Mesendoderm (in vitro differentiated cells): ENCODE results near the gene TLE3.
A peak's percentile ranks its signal among the peaks of the same experiment; 100 is the strongest.

Experiments
- DNase-seq: peaks from one replicate; pipeline ENCODE4 v3.0.0; 2013
- H2AK5ac ChIP-seq: 2 replicates; pipeline ENCODE4 v1.6.1; 2013; ENCODE audit warnings: low read length, inconsistent platforms
- H2BK120ac ChIP-seq: 2 replicates; pipeline ENCODE4 v1.6.1; 2013; ENCODE audit warnings: low read depth, mild to moderate bottlenecking, low read length, moderate library complexity, mixed read lengths
- H2BK15ac ChIP-seq: replicated peaks from 2 replicates; pipeline ENCODE4 v1.6.1; 2013; ENCODE audit warnings: low read depth, mild to moderate bottlenecking, moderate library complexity
- H2BK5ac ChIP-seq: 2 replicates; pipeline ENCODE4 v1.6.1; 2013; ENCODE audit warnings: low read length, inconsistent platforms
- H3K18ac ChIP-seq: 2 replicates; pipeline ENCODE4 v1.6.1; 2013; ENCODE audit warnings: mild to moderate bottlenecking, low read length, mixed read lengths
- H3K23ac ChIP-seq: one replicate; pipeline ENCODE4 v1.6.1; 2013; ENCODE audit warnings: low read length
- H3K27ac ChIP-seq: 2 replicates; pipeline ENCODE4 v1.5.1; 2013; ENCODE audit warnings: low read depth, mild to moderate bottlenecking, inconsistent platforms, low read length, moderate library complexity
- H3K27me3 ChIP-seq: 2 replicates; pipeline ENCODE4 v1.6.1; 2013; ENCODE audit warnings: low read length, control low read depth, mild to moderate bottlenecking, inconsistent platforms; ENCODE audit not compliant: insufficient read depth, poor library complexity
- H3K36me3 ChIP-seq: 2 replicates; pipeline ENCODE4 v1.6.1; 2013; ENCODE audit warnings: low read length, inconsistent platforms; ENCODE audit not compliant: control insufficient read depth, insufficient read depth
- H3K4ac ChIP-seq: one replicate; pipeline ENCODE4 v1.6.1; 2013; ENCODE audit warnings: low read depth, mild to moderate bottlenecking, low read length, moderate library complexity
- H3K4me1 ChIP-seq: 2 replicates; pipeline ENCODE4 v1.6.1; 2013; ENCODE audit warnings: low read depth, low read length, inconsistent platforms; ENCODE audit not compliant: control insufficient read depth
- H3K4me2 ChIP-seq: 2 replicates; pipeline ENCODE4 v1.6.1; 2013; ENCODE audit warnings: low read length
- H3K4me3 ChIP-seq: 2 replicates; pipeline ENCODE4 v1.5.1; 2013; ENCODE audit warnings: mild to moderate bottlenecking, low read length
- H3K56ac ChIP-seq: one replicate; pipeline ENCODE4 v1.6.1; 2013; ENCODE audit warnings: low read length
- H3K79me1 ChIP-seq: 2 replicates; pipeline ENCODE4 v1.6.1; 2013; ENCODE audit warnings: low read length, inconsistent platforms
- H3K79me2 ChIP-seq: 2 replicates; pipeline ENCODE4 v1.6.1; 2013; ENCODE audit warnings: mild to moderate bottlenecking, low read length; ENCODE audit not compliant: control insufficient read depth, insufficient read depth
- H3K9ac ChIP-seq: 2 replicates; pipeline ENCODE4 v1.6.1; 2013; ENCODE audit warnings: low read length, inconsistent platforms
- H4K5ac ChIP-seq: one replicate; pipeline ENCODE4 v1.6.1; 2013; ENCODE audit warnings: low read length
- H4K8ac ChIP-seq: one replicate; pipeline ENCODE4 v1.6.1; 2013; ENCODE audit warnings: low read depth, mild to moderate bottlenecking, control low read depth, low read length, moderate library complexity
- WGBS: extraction: QIAGEN DNeasy Blood & Tissue Kit; methylation state at CpG from one replicate; pipeline ENCODE4 v1.1.7; 2013; ENCODE audit warnings: low lambda C conversion rate, missing lambda C conversion rate; ENCODE audit not compliant: insufficient coverage; ENCODE audit errors: extremely low coverage; 5-methylcytosine and 5-hydroxymethylcytosine counted together

Gene TLE3

DNA sequence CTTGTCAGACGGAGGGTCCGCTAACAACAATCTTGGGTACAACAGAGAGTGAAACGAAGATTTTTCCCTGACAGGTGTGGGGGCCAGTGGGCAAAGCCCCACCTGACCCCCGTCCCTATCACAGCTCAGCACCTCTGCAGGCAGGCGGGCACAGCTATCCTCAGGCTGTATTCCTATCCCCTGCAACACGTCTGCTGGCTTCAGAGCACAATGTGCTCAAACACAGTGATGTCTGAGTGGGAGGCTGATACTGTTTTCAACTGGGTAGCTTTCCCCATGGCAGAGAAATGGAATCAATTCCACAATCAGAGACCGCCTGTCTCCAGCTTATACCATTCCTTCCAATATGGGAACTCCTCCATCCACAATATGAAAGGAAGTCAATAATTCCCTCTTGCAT is 28.0 kb downstream of the TLE3 start:
- Histone ChIP-seq H3K23ac (no peak overlapping the region), H4K8ac (no peak overlapping the region)

DNA sequence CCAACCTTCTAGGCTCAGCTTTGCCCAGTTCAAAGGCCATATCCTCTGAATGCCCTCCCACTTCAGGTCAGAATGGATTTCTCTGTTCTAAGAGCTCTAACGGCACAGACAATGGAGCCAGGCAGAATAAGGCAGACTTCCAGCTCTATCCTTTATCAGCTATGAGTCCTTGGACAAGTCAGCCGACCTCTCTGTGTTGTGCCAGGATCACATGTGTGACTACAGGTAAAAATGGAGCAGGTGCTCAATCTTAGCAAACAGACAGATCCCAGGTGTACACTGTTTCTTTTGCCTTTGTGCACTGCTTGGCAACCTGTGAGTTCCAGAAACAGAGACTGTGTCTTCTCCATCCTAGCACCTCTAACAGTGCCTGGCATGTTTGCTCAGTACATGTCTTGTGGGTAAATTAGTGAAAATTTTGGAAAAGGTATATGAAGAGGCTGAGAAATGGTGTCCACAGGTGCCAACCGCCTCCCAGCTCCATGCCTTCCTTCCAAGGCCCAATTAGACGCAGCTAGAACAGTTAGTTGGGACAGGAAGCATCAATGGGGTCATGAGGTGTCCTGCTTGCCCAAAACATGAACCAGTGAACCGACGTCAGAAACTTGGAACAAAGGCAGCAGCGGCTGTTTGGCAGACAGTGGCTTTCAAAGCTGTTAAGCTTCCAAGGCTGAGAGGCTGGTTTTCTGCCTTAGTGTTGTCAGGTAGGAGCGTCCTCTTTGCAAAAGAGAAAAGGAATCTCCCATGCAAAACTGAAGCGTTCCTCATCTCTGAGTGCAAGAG is 28.7 kb downstream of the TLE3 start:
- no peak overlapping the region for H2BK15ac ChIP-seq

More for the DNA sequence above, 28.0 kb downstream of the TLE3 start:
- DNase-seq, result no peak
- no peaks in the 10 kb centered on the region for H3K4me1 ChIP-seq
- H3K18ac ChIP-seq, result no peak overlapping the region
- H3K4me3 ChIP-seq, result no peak overlapping the region
- H2BK120ac ChIP-seq, result no peak overlapping the region
- peaks cover 28% of the 10 kb centered on the region for H3K36me3 ChIP-seq
- no peak overlapping the region for H3K4ac ChIP-seq
- H3K27me3 ChIP-seq, result no peaks in the 10 kb centered on the region
- H3K79me1 ChIP-seq, result peaks cover 57% of the 10 kb centered on the region
- H4K5ac ChIP-seq, result no peak overlapping the region
- no peak overlapping the region for H2AK5ac ChIP-seq
- no peak overlapping the region for H3K56ac ChIP-seq
- H3K9ac ChIP-seq, result no peak overlapping the region
- no peak overlapping the region for H2BK15ac ChIP-seq
- peaks cover 24% of the 10 kb centered on the region for H3K79me2 ChIP-seq
- no peak overlapping the region for H3K4me2 ChIP-seq
- no peak overlapping the region for H2BK5ac ChIP-seq
- no CpG with 5 or more reads among the region's 7 CpGs for WGBS
- no peak overlapping the region for H3K27ac ChIP-seq

DNA sequence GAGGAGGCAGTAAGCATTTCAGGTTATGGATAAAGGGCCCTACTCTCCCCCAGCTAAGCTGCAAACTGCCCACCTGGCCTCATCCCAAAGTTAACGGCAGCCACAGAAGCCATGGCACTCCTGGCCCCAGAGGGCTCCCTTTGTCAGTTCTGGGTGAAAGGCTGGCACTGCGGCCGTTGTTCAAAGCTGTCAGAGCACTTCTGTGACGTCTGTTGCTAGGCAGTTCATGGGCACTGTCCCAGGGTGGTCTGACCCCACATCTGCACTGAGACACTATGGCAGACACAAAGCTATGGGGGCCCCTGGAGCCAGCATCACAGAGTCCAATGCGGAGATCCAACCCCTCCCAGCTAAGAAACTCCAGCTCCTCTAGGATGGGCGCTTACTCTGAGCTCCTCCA is 30.0 kb downstream of the TLE3 start:
- Histone ChIP-seq H3K4ac (no peak overlapping the region), H3K27ac (no peak overlapping the region), H3K36me3 (peaks cover 21% of the 10 kb centered on the region), H2BK120ac (no peak overlapping the region), H3K9ac (no peak overlapping the region), H3K4me2 (no peak overlapping the region), H3K23ac (no peak overlapping the region), H3K18ac (no peak overlapping the region), H3K56ac (no peak overlapping the region), H3K4me1 (no peaks in the 10 kb centered on the region), H4K8ac (no peak overlapping the region), H2BK15ac (no peak overlapping the region), H2AK5ac (no peak overlapping the region), H3K79me1 (peaks cover 42% of the 10 kb centered on the region), H4K5ac (no peak overlapping the region), H3K79me2 (peaks cover 17% of the 10 kb centered on the region), H3K4me3 (no peak overlapping the region), H2BK5ac (no peak overlapping the region), H3K27me3 (no peaks in the 10 kb centered on the region)
- no peak for DNase-seq
- no CpG with 5 or more reads among the region's 6 CpGs for WGBS

More for the DNA sequence above, 28.7 kb downstream of the TLE3 start:
- Histone ChIP-seq H4K5ac (no peak overlapping the region), H2BK5ac (no peak overlapping the region), H3K4me1 (no peaks in the 10 kb centered on the region), H3K4ac (no peak overlapping the region), H3K4me3 (no peak overlapping the region), H3K4me2 (no peak overlapping the region), H3K23ac (peak overlapping the region; percentile 33), H3K56ac (no peak overlapping the region), H3K9ac (no peak overlapping the region), H3K18ac (no peak overlapping the region), H4K8ac (no peak overlapping the region), H3K79me1 (peaks cover 54% of the 10 kb centered on the region), H3K27me3 (no peaks in the 10 kb centered on the region), H3K27ac (no peak overlapping the region), H3K36me3 (peaks cover 27% of the 10 kb centered on the region), H2BK120ac (no peak overlapping the region), H2AK5ac (no peak overlapping the region), H3K79me2 (peaks cover 24% of the 10 kb centered on the region)
- DNase-seq, result no peak
- WGBS, result no CpG with 5 or more reads among the region's 9 CpGs

DNA sequence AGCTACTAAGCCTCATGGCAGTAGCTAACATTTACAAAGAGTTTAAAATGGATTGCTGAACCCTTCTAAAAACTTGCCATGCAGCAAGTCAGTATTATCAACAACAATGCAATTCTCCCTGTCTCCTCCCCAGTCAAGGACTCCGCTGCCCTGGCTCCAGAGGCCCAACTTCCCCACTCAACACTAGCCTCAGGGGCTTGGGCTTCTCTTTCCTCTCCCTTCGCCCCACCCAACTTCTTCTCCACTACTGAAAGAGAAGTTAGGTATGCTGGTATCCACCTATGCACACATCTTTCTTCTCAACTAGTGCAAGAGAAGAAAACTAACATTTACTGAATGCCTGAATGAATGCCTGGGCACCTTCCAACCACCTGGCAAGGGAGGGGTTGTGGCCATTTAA is 30.7 kb downstream of the TLE3 start:
- peaks cover 37% of the 10 kb centered on the region for H3K79me1 ChIP-seq
- no peaks in the 10 kb centered on the region for H3K27me3 ChIP-seq
- no peak overlapping the region for H3K27ac ChIP-seq
- no peak overlapping the region for H2BK15ac ChIP-seq
- H3K18ac ChIP-seq, result no peak overlapping the region
- no peak overlapping the region for H4K5ac ChIP-seq
- WGBS, result no CpG with 5 or more reads among the region's 2 CpGs
- H4K8ac ChIP-seq, result no peak overlapping the region
- H2AK5ac ChIP-seq, result no peak overlapping the region
- no peak overlapping the region for H3K4me2 ChIP-seq
- H3K9ac ChIP-seq, result no peak overlapping the region
- no peak overlapping the region for H2BK5ac ChIP-seq
- H3K79me2 ChIP-seq, result peaks cover 14% of the 10 kb centered on the region
- peaks cover 21% of the 10 kb centered on the region for H3K36me3 ChIP-seq
- no peak overlapping the region for H3K56ac ChIP-seq
- H3K4ac ChIP-seq, result no peak overlapping the region
- no peak overlapping the region for H2BK120ac ChIP-seq
- no peak overlapping the region for H3K23ac ChIP-seq
- no peaks in the 10 kb centered on the region for H3K4me1 ChIP-seq
- no peak overlapping the region for H3K4me3 ChIP-seq
- DNase-seq, result no peak

DNA sequence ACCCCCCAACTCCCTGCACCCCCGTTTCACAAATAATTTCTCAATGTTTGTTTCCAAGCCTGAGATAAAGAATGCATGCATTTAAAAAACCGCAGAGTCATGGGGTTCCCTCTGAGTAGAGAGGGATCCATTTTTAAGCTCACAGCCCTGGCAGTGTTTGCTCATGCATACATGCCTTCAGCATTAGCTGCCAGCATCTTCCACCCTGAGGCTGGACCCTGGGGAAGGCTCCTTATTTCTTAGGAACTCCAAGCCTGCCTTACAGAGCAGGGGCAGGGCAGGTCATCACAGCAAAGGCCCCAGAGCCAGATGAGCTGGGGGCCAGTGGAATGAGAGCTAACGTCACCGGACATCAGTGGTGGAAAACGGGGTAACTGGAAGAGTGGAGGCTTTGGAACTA is 31.3 kb downstream of the TLE3 start:
- Histone ChIP-seq H3K79me2 (peaks cover 12% of the 10 kb centered on the region), H4K5ac (no peak overlapping the region), H3K27me3 (no peaks in the 10 kb centered on the region), H3K56ac (no peak overlapping the region), H2AK5ac (no peak overlapping the region), H3K4me1 (no peaks in the 10 kb centered on the region), H2BK120ac (no peak overlapping the region), H2BK15ac (no peak overlapping the region), H3K9ac (no peak overlapping the region), H3K79me1 (peaks cover 35% of the 10 kb centered on the region), H3K27ac (no peak overlapping the region), H3K18ac (no peak overlapping the region), H3K36me3 (peaks cover 23% of the 10 kb centered on the region), H2BK5ac (no peak overlapping the region), H3K23ac (no peak overlapping the region), H4K8ac (no peak overlapping the region), H3K4me3 (no peak overlapping the region), H3K4ac (no peak overlapping the region), H3K4me2 (no peak overlapping the region)
- WGBS, result no CpG with 5 or more reads among the region's 5 CpGs
- DNase-seq, result no peak

DNA sequence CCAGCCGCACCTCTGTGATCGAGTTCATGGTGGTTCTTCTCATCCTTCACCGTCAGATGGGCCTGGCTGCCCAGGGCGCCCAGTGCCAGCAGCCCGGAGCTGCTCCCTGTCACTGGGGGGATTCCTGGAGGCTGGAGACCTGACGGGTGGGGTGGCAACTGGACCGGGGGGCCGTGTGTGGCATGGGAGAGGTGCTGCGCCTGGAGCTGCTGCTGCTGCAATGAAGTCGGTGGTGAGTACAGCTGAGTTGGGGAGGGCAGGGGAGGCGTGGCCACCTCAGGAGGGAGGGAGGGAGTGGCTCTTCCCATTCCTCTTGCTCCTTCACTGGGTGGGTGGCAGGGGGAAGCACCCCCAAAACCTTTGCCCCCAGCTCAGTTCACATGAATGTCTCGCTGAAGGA is 31.7 kb downstream of the TLE3 start:
- peaks cover 11% of the 10 kb centered on the region for H3K79me2 ChIP-seq
- H4K5ac ChIP-seq, result no peak overlapping the region
- H3K23ac ChIP-seq, result no peak overlapping the region
- H3K4ac ChIP-seq, result no peak overlapping the region
- H3K27me3 ChIP-seq, result no peaks in the 10 kb centered on the region
- H3K56ac ChIP-seq, result no peak overlapping the region
- H4K8ac ChIP-seq, result no peak overlapping the region
- DNase-seq, result no peak
- no peak overlapping the region for H2BK5ac ChIP-seq
- no peaks in the 10 kb centered on the region for H3K4me1 ChIP-seq
- H3K79me1 ChIP-seq, result peaks cover 31% of the 10 kb centered on the region
- H3K9ac ChIP-seq, result no peak overlapping the region
- no CpG with 5 or more reads among the region's 12 CpGs for WGBS
- no peak overlapping the region for H2BK120ac ChIP-seq
- no peak overlapping the region for H3K4me2 ChIP-seq
- H3K18ac ChIP-seq, result no peak overlapping the region
- H3K36me3 ChIP-seq, result peaks cover 23% of the 10 kb centered on the region
- no peak overlapping the region for H3K27ac ChIP-seq
- no peak overlapping the region for H2BK15ac ChIP-seq
- no peak overlapping the region for H3K4me3 ChIP-seq
- no peak overlapping the region for H2AK5ac ChIP-seq
